Endothelial cell of umbilical vein (primary cell): ENCODE data around the gene SLC9A3. TPM values are rescaled to one million over a fixed set of nuclear protein-coding genes. Genes with fewer than 3 reads are reported as not detected.

Experiments used
- BruUV-seq: library from RNA; stranded (reverse); fragments of 400-500 nt; replicated peaks from 2 replicates; lab custom pipeline; 2021; lab: Mats Ljungman, UMichigan
- CTCF ChIA-PET: fragments of 300-600, 350-600 bp; sonication (Branson Sonifier 250); formaldehyde crosslinking; loops from one replicate; lab custom pipeline; 2021; ENCODE audit warnings: antibody characterized with exemption, inconsistent platforms; lab: Charles Lee
- POLR2A ChIA-PET: fragments of 300-600, 350-600 bp; sonication (Branson Sonifier 250); formaldehyde crosslinking; loops from one replicate; lab custom pipeline; 2021; ENCODE audit warnings: antibody characterized with exemption, inconsistent platforms; lab: Charles Lee
- DNase-seq: peaks from one replicate; pipeline ENCODE4 v3.0.0-alpha.2; 2011; ENCODE audit warnings: low read depth, low spot score
- FAIRE-seq: peaks from 2 replicates; lab custom pipeline; 2011; peaks lifted over from hg19 to GRCh38; lab: Jason Lieb, UNC
- H2AFZ ChIP-seq: 2 replicates; pipeline ENCODE4 v1.6.0; 2012; ENCODE audit warnings: low read depth, low read length, control low read depth, inconsistent platforms
- H3K27ac ChIP-seq: 2 replicates; pipeline ENCODE4 v1.5.1; 2011; ENCODE audit warnings: low read depth, mild to moderate bottlenecking, control low read depth, low read length, moderate library complexity; ENCODE audit not compliant: insufficient read depth
- H3K27me3 ChIP-seq, 2 experiments: 2 replicates each; pipeline versions ENCODE4 v1.6.0 to v1.6.1; 2011; ENCODE audit warnings: low read length in 2 of 2, mixed read lengths in 1 of 2; ENCODE audit not compliant: control insufficient read depth in 2 of 2, insufficient read depth in 2 of 2
- H3K36me3 ChIP-seq, 2 experiments: 2 replicates in 1 of 2; 3 replicates in 1 of 2; pipeline ENCODE4 v1.5.1; 2011; ENCODE audit warnings: low read length in 2 of 2, mild to moderate bottlenecking in 1 of 2, moderate library complexity in 1 of 2; ENCODE audit not compliant: control insufficient read depth in 2 of 2, insufficient read depth in 2 of 2; ENCODE audit errors: extremely low read depth in 1 of 2
- H3K4me1 ChIP-seq: 3 replicates; pipeline ENCODE4 v1.5.1; 2011; ENCODE audit warnings: mild to moderate bottlenecking, low read length; ENCODE audit not compliant: control insufficient read depth, insufficient read depth; ENCODE audit errors: extremely low read depth
- H3K4me2 ChIP-seq: 2 replicates; pipeline ENCODE4 v1.6.1; 2011; ENCODE audit warnings: low read length, control low read depth, mixed read lengths; ENCODE audit not compliant: insufficient read depth
- H3K4me3 ChIP-seq, 3 experiments: fragments of 200-600 bp in 1 of 3; sonication (generic), shearing (Covaris generic) in 1 of 3; replicated peaks in 1 of 3; 2 replicates each; pipeline ENCODE4 v1.5.1; 2011 to 2016; ENCODE audit warnings: control low read depth in 3 of 3, low read length in 3 of 3, mild to moderate bottlenecking in 2 of 3, inconsistent platforms in 1 of 3, low read depth in 1 of 3, moderate library complexity in 1 of 3; ENCODE audit not compliant: insufficient read depth in 1 of 3
- H3K79me2 ChIP-seq: 2 replicates; pipeline ENCODE4 v1.6.0; 2012; ENCODE audit warnings: low read length, inconsistent platforms; ENCODE audit not compliant: control insufficient read depth, insufficient read depth
- H3K9ac ChIP-seq: replicated peaks from 2 replicates; pipeline ENCODE3; 2011; ENCODE audit warnings: low read length, control low read depth; ENCODE audit not compliant: insufficient read depth; ENCODE audit errors: extremely low read depth
- H3K9me1 ChIP-seq: replicated peaks from 3 replicates; pipeline ENCODE4 v1.6.0; 2011; ENCODE audit warnings: mild to moderate bottlenecking, low read length; ENCODE audit not compliant: control insufficient read depth, insufficient read depth; ENCODE audit errors: extremely low read depth
- H3K9me3 ChIP-seq: replicated peaks from 2 replicates; pipeline ENCODE4 v1.5.1; 2012; ENCODE audit warnings: low read length, inconsistent platforms; ENCODE audit not compliant: control insufficient read depth, insufficient read depth
- H4K20me1 ChIP-seq: replicated peaks from 2 replicates; pipeline ENCODE3; 2011; ENCODE audit warnings: mild to moderate bottlenecking, low read length; ENCODE audit not compliant: control insufficient read depth, insufficient read depth; ENCODE audit errors: extremely low read depth
- EZH2 ChIP-seq: IDR thresholded peaks from 2 replicates; pipeline ENCODE4 v1.6.1; 2012; ENCODE audit warnings: borderline replicate concordance, low read depth, mild to moderate bottlenecking, moderate library complexity, low read length, inconsistent platforms; ENCODE audit not compliant: severe bottlenecking
- FOS ChIP-seq: IDR thresholded peaks from 2 replicates; pipeline ENCODE4 v1.6.1; 2011; ENCODE audit warnings: mild to moderate bottlenecking, low read length, moderate library complexity, borderline replicate concordance; ENCODE audit not compliant: insufficient read depth
- GATA2 ChIP-seq: IDR thresholded peaks from 2 replicates; pipeline ENCODE4 v1.7.0; 2011; ENCODE audit warnings: low read depth, mild to moderate bottlenecking, moderate library complexity, mixed read lengths, low read length; ENCODE audit not compliant: insufficient read length, insufficient read depth
- JUN ChIP-seq: IDR thresholded peaks from 2 replicates; pipeline ENCODE4 v1.6.1; 2011; ENCODE audit warnings: borderline replicate concordance, low read depth; ENCODE audit not compliant: insufficient read length, insufficient read depth
- MAX ChIP-seq: IDR thresholded peaks from 2 replicates; pipeline ENCODE4 v1.6.1; 2011; ENCODE audit not compliant: insufficient read depth, insufficient read length
- MYC ChIP-seq: IDR thresholded peaks from one replicate; pipeline ENCODE4 v1.6.1; 2011; ENCODE audit warnings: mild to moderate bottlenecking, low read depth, low read length
- POLR2A ChIP-seq: IDR thresholded peaks from 2 replicates; pipeline ENCODE4 v1.6.1; 2012; ENCODE audit warnings: low read depth, mild to moderate bottlenecking, control low read depth, low read length
- POLR2AphosphoS5 ChIP-seq: IDR thresholded peaks from 2 replicates; pipeline ENCODE4 v1.6.1; 2012; ENCODE audit warnings: low read depth, mild to moderate bottlenecking, control low read depth, low read length, moderate library complexity; ENCODE audit not compliant: insufficient read depth
- dilution Hi-C: fragments of 300-500 bp; cut with MboI; formaldehyde crosslinking; loops from one replicate; pipeline ENCODE4 v1.15.0; 2019; ENCODE audit warnings: low sequenced_read_pairs; ENCODE audit not compliant: extremely low pct_ligation_motif_present
- intact Hi-C: fragments of 100-400 bp; cut with micrococcal nuclease; formaldehyde crosslinking; loops from one replicate; pipeline ENCODE4 v1.10.0; 2022
- polyA plus RNA-seq, 4 experiments: library from polyadenylated mRNA; depleted of rRNA in 3 of 4; stranded (reverse) in 3 of 4; unstranded in 1 of 4; fragments of >200 nt; gene quantifications; 2 replicates each; pipeline versions ENCODE4 v1.2.1 to v1.2.3, GENCODE V29; 2011 to 2012; ENCODE audit warnings: missing spikeins in 1 of 4
- total RNA-seq: library from RNA; stranded (reverse); gene quantifications from 2 replicates; pipeline ENCODE4 v1.2.3, GENCODE V29; 2021
- TF ChIP-seq, protein P1 (sequence below), 2 donors: IDR thresholded peaks; 1 replicate in 1 of 2; 2 replicates in 1 of 2; pipeline ENCODE4 v1.5.1; 2011; ENCODE audit warnings: low read length in 2 of 2, mild to moderate bottlenecking in 2 of 2, moderate library complexity in 2 of 2, control low read depth in 1 of 2, inconsistent platforms in 1 of 2, low read depth in 1 of 2; ENCODE audit not compliant: insufficient read depth in 1 of 2; ENCODE audit errors: extremely low read depth in 1 of 2

The SLC9A3 gene
- total and polyA plus RNA-seq, 2 donors (not counting 3 experiments of a cell fraction or from before 2014, with no cell fraction given), result 0.79 to 0.82 TPM

- Histone ChIP-seq H3K27ac (no peak overlapping the region), H3K36me3 (no peaks in the 10 kb centered on the region)
Observed at GRCh38 chr5:422323-423232, 101.7 kb downstream of the SLC9A3 start.

More at GRCh38 chr5:422323-423232, 101.7 kb downstream of the SLC9A3 start:
- no TSS peak for BruUV-seq
- Histone ChIP-seq H4K20me1 (no peaks in the 10 kb centered on the region), H3K9ac (no peak overlapping the region), H3K27me3 (no peaks in the 10 kb centered on the region), H3K79me2 (no peaks in the 10 kb centered on the region), H2AFZ (no peak overlapping the region), H3K4me1 (no peaks in the 10 kb centered on the region), H3K4me3 (no peak overlapping the region), H3K9me3 (no peaks in the 10 kb centered on the region), H3K9me1 (no peaks in the 10 kb centered on the region), H3K4me2 (no peak overlapping the region)
- ChIA-PET CTCF (no interaction called here), POLR2A (no interaction called here)
- intact Hi-C loops (no loop called here), dilution Hi-C loops (no loop called here)
- FAIRE-seq (no peak), DNase-seq (no peak)
- TF ChIP-seq, protein P1, sequence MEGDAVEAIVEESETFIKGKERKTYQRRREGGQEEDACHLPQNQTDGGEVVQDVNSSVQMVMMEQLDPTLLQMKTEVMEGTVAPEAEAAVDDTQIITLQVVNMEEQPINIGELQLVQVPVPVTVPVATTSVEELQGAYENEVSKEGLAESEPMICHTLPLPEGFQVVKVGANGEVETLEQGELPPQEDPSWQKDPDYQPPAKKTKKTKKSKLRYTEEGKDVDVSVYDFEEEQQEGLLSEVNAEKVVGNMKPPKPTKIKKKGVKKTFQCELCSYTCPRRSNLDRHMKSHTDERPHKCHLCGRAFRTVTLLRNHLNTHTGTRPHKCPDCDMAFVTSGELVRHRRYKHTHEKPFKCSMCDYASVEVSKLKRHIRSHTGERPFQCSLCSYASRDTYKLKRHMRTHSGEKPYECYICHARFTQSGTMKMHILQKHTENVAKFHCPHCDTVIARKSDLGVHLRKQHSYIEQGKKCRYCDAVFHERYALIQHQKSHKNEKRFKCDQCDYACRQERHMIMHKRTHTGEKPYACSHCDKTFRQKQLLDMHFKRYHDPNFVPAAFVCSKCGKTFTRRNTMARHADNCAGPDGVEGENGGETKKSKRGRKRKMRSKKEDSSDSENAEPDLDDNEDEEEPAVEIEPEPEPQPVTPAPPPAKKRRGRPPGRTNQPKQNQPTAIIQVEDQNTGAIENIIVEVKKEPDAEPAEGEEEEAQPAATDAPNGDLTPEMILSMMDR (IDR thresholded peaks at IDR 0.05; ENCODE audit: extremely low read depth in 1 of 2, insufficient read depth in 1 of 2, low read depth in 1 of 2, low read length in 2 of 2), result no peak
- no peak for TF ChIP-seq GATA2
- TF ChIP-seq MYC, result no peak
- TF ChIP-seq POLR2AphosphoS5, result no peak
- no peak for TF ChIP-seq MAX
- no peak for TF ChIP-seq FOS
- TF ChIP-seq EZH2, result no peak
- no peak for TF ChIP-seq POLR2A
- TF ChIP-seq JUN, result no peak
